Activated CD4-positive, alpha-beta T cell treated with anti-CD3 and anti-CD28 coated beads, Interleukin-2, Interleukin-4, amounts not matched to agents 100 ng/mL and 50 ng/mL, durations not matched to agents 16 hours and 8 hours (primary cell): ENCODE data around the gene NIBAN1.

Source experiments
- DNase-seq: peaks from one replicate; pipeline ENCODE4 v3.0.0-alpha.2; 2020; ENCODE audit warnings: low spot score

NIBAN1 gene

GRCh38 chr1:184945678-184946412, 28.5 kb downstream of the NIBAN1 start:
- DNase-seq: no peak

- DNase-seq: no peak
These were observed 29.3 kb downstream of the NIBAN1 start for GRCh38 chr1:184945029-184945428.

GRCh38 chr1:184943998-184944397, 30.3 kb downstream of the NIBAN1 start:
- no peak for DNase-seq

- peak; percentile 72 for DNase-seq
These were observed 32.6 kb downstream of the NIBAN1 start for GRCh38 chr1:184941735-184942134.

- DNase-seq: no peak
These were observed 32.9 kb downstream of the NIBAN1 start for GRCh38 chr1:184941410-184941733.

GRCh38 chr1:184940694-184941409, 33.5 kb downstream of the NIBAN1 start:
- no peak for DNase-seq

GRCh38 chr1:184940226-184940625, 34.1 kb downstream of the NIBAN1 start:
- no peak for DNase-seq

GRCh38 chr1:184937729-184938128, 36.6 kb downstream of the NIBAN1 start:
- DNase-seq: no peak

- no peak for DNase-seq
These were observed 38.1 kb downstream of the NIBAN1 start for GRCh38 chr1:184935920-184936798.

GRCh38 chr1:184933944-184934343, 40.4 kb downstream of the NIBAN1 start:
- DNase-seq: no peak

GRCh38 chr1:184932319-184932718, 42.0 kb downstream of the NIBAN1 start:
- no peak for DNase-seq

- DNase-seq: no peak
These were observed 42.7 kb downstream of the NIBAN1 start for GRCh38 chr1:184931566-184931965.

- DNase-seq: no peak
These were observed 43.7 kb downstream of the NIBAN1 start for GRCh38 chr1:184930645-184931044.

GRCh38 chr1:184930232-184930631, 44.1 kb downstream of the NIBAN1 start:
- DNase-seq: no peak

GRCh38 chr1:184929711-184930202, 44.6 kb downstream of the NIBAN1 start:
- no peak for DNase-seq

GRCh38 chr1:184928394-184928793, 45.9 kb downstream of the NIBAN1 start:
- DNase-seq: no peak
